HG02610 (cell line): ENCODE results near the gene TRIM37.
"Not testable (repeated sequence)": the region's sequence is repeated elsewhere in the genome, so short reads cannot be mapped to it uniquely, and the experiment has no call there.

Experiments
- ATAC-seq: cut with Tn5 transposase; IDR thresholded peaks from one replicate; pipeline ENCODE4 v1.9.1; 2021; ENCODE audit warnings: mild to moderate bottlenecking, moderate library complexity; ENCODE audit not compliant: unreplicated experiment

TRIM37 gene

DNA sequence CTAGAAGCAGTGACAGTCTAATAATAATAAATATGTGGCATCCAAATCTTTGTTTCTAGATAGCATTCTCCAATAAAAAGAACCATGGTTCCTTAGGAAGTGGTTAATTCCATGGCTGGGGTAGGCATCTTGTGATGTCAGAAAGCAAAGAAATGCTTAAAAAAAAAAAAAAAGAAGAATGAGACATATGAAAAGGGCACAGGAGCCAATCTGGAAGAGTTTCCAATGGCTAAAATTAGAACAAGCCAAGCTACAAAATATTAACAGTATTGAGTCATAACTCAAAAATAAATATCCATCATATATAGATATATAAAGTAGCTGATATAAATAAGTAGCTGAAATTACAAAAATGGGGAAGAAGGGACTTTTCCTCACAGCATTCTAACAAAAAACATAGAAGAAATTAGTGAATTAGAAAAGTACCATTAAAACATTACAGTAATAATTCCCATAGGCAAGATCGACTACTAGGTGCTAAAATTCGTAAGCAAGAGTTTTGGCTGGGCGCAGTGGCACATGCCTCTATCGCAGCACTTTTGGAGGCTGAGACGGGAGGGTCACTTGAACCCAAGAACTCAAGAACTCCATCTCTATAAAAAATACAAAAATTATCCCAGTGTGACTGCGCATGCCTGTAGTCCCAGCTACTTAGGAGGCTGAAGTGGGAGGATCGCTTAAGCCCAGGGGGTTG lies 111.3 kb downstream of the TRIM37 start:
- ATAC-seq, result no peak

DNA sequence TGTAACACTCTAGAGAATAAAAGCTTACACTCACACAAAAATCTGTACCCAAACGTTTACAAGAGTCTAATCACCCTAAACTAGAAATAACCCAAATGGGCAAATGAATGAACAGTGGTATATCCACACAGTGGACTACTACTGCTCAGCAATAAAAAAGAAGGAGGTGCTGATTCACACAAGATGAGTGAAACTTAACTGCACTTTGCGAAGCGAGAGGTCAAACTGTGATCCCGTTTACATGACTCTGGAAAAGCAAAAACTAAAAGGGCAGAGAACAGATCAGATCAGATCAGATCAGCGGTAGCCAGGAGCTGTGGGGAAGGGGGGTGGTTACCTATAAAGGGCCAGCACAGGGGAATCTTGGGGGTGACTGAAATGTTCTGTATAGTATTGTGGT lies 113.4 kb downstream of the TRIM37 start:
- ATAC-seq, result no peak

DNA sequence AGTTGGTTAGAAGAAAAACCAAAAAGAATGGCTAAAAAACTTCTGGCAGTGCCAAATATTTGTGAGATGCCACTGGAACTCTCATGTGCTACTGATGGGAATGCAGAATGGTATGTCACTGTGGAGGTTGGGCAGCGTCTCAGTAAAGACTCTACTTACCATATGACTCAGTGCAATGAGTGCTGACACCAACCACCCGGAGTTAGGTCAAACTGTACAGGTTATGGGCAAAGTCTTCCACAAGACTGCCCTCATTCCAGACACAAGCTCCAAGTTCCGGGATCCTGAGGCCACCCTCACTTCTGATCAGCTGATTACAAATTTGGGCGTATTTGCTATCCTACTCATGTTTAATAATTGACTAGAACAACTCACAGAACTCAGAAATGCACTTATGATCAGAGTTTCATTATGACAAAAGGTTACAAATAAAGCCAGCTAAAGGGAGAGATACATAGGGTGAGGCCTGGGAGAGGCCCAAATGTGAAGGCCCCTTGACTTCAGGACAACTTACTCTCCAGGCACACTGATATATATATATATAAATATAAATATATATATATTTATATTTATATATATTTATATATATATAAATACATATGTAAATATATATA lies 114.9 kb downstream of the TRIM37 start:
- peak; percentile 69 for ATAC-seq

DNA sequence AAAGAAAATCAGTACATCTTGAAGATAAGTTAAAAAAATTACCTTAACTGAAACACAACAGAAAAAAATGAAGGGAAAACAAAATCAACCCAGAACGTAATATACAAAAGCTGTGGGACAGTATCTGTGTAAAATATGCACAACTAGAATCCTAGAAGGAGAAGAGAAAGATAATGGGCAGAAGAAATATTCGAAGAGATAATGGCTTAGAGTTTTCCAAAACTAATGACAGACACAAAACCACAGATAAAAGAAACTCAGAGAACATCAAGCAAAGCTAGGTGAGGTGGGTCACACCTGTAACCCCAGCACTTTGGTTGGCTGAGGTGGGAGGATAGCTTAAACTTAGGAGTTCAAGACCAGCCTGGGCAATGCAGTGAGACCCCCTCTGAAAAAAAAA lies 117.1 kb downstream of the TRIM37 start:
- no peak for ATAC-seq

DNA sequence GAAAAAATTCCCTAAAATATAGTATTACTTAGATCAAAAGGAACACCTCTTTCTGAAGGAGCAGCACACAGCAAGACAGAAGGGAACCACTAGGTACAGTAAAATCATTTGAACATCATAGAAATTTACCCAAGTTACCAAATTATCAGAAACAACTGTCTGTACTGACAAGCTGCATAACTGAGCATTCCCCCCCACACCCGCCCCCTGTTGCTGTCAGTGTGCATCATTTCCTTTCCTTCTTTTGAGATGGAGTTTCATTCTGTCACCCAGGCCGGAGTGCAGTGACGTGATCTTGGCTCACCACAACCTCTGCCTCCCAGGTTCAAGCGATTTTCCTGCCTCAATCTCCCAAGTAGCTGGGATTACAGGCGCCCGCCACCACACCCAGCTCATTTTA lies 120.7 kb downstream of the TRIM37 start:
- no peak for ATAC-seq

DNA sequence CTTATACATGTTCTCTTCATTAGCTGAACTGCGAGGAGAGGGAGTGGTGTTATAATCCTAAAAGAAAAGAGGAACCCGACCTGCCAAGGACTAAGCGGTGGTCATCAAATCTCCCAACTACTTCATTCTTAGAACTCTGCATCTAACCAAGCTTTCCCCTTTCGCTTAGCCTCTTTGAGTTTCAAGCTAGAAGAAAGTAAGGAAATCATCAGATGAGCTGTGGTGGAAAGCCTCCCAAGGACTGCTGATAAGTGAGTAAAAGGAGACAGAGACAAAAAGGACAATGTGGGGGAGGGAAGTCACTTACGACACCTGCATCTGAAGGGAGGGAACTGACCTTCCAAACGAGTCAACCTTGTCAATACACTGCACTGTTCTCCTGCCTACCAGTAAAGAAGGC lies 121.3 kb downstream of the TRIM37 start:
- no peak for ATAC-seq

DNA sequence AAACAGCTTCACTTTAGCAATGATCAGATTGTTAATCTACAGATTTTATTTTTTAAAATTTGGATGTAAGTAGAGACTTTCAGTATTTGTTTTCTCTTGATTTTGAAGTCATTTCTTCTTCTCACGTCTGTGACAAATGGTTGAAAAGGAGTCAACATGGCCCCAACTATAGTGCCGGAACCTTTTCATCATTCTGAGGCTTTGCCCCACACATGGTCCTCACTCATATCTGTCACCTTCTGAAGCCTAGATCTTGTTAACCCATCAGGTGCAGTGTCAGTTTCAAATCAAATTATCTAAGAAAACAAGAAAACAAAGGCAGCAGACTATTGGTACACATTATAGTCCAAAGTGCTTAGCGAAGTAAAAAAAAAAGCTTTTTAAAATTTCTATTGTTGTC lies 124.1 kb downstream of the TRIM37 start:
- ATAC-seq, result no peak

DNA sequence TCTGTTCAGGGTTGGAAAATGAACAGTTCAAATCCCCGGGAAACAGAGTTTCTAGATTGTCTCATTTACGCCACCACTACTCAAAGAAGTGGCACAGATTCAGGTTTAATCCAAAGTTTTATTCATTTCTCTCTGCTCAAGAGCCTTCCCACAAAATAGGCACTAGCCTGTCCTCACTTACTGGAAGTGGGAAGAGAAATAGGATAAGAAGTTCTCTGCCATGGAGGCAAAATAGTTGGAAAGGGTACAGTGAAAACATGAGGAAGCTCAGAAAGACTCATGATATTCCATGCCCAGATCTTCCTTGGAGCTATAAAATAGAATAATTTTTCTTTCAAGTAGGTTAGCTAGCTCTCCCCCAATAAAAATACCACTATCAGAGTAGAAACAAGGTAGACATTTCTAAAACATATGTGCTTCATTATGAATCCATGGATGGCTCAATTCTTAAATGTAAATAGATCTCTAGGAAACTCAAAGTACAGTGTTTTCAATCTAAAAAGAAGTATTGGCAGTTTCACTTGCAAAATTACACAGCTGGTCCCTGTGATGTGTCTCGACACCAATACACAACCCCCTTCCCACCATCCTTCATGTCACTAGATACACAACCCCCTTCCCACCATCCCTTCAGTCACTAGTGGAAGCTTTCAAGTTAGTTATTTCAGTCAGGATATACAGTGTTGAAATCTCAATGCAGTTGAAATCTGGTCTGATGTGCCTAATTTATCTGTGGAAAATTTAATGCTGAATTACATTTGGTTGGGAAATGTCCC lies 125.8 kb downstream of the TRIM37 start:
- ATAC-seq, result no peak

DNA sequence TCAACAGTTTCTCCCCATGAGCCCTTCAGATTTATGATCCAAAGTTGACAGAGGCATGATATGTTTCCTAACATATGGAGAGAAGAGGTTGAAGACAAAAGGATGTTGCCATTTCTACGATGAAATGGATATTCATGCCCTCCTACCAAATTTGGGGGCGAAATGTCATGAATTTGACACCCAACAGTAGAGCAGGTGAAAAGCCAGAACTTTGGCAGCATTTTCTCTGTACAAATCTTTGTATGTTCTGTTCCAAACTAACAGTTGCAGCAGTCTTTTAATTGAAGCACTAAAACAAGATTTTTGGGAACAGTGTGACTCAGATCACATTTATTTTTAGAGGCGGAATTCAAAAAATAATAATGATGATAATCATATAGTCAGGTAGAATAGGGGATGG lies 130.1 kb downstream of the TRIM37 start:
- no peak for ATAC-seq

DNA sequence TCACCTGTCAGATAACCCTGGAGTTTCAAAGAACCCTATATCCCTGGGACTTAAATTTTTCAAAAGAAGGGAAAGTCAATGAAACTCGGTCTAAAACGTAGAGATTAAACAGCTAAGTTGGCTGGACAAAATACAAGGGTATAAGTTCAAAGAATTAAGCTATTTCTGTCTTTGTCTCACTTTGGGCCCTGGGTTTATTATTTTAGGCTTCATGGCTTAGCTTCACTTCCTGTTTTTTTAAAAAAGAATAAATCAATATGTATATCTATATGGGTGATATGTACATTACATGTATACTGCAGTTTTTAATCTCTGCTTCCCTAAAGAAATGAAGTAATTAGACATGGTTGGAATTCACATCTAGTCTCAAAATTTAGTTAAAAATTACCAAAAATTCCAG lies 132.3 kb downstream of the TRIM37 start:
- ATAC-seq, result no peak

DNA sequence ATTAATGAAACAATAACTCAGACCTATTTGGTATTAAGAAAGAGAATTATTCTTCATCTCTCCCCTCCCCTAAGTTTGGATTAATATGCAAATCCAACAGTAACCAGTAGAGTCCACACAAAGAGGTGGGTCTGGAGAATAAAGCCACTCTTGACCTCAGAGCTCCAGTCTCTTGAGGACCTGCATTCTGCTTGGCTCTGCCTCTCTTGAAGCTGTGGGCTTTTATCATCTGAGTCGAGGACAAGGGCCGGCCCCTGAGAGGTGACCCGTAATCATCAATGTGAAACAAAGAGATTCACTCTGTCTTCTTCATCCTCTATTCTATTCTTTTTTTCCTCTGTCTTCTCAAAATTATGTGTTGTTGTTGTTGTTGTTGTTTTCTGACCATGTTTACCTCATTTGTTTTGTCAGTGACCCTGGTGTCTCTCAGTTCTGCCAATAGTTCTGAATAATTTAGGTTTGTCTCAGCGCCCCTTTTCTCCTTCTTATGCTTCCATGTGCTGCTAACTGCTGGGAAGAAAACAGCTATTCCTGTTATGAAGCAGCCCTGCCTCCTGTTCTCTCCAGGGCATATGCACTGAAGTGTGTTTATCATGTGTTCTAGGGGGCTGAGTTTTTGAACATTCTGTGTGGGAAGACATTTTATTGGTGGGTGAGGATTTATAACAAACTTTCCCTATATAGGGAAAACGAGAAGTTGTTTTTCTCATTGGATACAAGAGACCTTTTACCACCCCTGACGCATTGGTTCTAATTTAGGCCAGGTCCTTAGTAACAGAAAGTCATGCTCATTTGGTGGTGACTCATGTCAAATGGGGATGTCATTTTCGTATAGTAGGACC lies 135.8 kb downstream of the TRIM37 start:
- no peak for ATAC-seq

DNA sequence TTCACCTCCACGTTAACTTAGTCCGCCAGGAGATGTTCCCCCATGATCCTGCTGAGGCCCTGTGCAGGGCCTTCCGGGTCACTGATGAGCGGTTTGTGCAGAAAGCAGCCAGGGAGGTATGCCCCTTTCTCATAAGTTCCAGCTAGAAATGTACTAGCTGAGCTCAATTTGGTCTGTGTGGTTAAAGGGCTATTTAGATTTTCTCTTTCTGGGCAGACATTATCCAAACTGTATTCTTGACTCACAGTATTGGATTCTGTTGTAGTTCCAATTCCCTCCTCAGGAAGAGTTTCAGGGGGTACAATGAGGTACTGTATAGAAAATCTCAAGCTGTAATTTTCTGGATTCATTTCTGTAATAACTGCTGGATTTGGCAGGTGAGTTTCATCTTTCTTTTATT lies 137.1 kb downstream of the TRIM37 start:
- ATAC-seq, result no peak

DNA sequence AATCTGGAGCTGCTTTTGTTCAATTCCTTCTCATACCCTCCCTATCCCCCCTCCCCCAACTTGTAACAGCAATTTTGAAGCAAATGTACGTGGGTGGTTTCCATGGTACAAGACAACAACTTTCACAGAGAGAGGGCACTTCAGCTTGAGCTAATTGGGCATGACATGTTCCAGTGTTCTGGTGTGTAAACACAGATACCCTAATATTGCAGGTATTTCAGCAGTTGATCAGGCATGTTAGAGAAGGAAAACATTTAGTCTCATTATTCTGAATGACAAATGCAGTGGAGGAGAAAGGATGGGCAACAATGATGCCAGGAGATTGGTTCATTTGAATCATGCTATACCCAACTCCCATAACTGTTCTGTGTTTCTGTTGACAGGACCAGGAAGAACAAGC lies 137.5 kb downstream of the TRIM37 start:
- no peak for ATAC-seq

DNA sequence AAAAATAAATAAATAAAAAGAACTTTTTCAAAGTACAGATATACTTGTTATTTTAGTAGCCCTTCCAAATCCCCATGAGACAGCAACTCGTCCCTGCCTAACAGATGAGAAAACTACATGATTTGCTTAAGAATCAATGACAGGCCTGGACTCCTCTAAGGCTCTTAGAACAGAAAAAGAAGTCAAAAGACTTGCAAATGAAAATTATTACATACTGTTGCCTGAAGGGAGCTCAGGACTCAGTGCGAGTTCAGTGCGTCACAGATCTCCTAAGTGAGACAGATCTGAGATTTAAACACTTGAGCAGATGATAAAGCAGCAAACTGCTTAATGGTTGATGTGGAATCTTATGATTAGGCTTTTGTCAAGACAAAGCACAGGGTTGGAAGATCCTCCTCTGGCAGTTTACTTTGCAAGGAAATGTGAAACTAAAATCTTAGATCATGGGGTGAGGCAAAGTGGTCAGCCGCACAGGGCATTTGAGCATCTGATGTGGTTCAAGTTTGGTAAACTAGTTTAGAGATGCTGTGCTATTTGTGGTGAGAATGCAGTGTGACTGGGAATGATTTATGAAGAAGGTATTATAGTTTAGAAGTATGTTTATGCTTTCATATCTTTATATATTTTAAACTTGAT lies 138.1 kb downstream of the TRIM37 start:
- no peak for ATAC-seq

DNA sequence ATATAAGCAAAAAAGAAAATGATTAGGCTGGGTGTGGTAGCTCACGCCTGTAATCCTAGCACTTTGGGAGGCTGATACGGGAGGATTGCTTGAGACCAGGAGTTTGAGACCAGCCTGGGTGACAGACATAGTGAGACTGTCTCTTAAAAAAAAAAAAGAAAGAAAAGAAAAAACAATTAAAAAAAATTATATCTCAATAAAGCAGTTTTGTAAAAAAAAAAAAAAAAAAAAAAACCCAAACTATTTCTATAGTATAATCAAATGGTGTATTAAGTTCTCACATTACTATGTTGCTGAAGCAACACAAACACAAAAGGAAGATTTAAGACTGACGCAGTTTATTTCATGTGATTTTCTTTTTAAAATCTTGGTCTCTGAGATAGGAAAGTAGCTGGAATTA lies 140.5 kb downstream of the TRIM37 start:
- no peak for ATAC-seq

DNA sequence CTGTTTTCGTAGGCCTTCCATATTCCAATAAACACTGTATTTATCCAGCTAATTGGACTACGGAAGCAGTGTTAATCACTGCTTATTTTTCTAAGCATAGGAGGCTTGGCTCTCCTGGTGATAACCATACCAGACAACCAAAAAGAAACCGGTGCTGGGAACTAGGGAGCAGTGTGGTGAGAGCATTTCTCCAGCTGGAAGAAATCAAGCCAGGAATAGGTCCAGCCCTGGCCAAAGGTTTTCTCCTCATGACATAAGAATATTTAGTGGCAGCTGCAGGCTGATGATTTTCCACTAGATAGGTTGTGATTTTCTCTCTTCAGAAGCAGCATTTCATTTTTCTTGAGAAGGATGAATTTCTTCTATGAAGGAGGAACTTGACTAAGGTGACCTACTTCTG lies 141.5 kb downstream of the TRIM37 start:
- no peak for ATAC-seq

DNA sequence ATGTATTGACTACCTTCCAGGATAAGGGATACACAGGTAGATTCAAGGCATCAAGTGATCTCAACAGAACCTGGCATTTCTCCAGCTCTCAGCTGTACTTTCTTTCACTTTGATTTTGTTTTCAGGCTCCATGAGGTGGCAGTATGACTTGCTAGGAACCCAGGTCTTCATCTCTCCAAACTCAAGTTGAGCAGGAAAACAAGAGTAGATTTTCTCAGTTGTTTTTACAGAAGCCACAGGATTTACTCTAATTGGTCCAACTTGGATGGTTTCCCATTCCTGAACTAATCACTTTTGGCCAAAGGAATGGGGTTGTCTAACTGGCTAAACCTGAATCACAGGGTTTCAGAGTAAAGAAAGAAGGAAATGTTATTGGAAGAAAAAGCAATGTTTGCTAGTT lies 146.6 kb downstream of the TRIM37 start:
- no peak for ATAC-seq

DNA sequence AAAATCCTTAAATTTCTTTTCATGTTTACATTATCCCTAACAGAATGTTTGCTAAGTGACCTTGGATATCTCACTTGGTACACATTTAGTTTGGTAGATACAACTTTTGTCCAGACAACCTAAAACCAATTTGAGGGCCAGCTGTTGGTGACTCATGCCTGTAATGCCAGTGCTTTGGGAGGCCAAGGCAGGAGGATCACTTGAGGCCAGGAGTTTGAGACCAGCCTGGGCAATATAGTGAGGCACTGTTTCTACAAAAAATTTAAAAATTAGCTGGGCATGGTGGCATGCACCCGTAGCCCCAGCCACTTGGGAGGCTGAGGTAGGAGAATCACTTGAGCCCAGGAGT lies 149.0 kb downstream of the TRIM37 start:
- ATAC-seq, result not testable (repeated sequence)

DNA sequence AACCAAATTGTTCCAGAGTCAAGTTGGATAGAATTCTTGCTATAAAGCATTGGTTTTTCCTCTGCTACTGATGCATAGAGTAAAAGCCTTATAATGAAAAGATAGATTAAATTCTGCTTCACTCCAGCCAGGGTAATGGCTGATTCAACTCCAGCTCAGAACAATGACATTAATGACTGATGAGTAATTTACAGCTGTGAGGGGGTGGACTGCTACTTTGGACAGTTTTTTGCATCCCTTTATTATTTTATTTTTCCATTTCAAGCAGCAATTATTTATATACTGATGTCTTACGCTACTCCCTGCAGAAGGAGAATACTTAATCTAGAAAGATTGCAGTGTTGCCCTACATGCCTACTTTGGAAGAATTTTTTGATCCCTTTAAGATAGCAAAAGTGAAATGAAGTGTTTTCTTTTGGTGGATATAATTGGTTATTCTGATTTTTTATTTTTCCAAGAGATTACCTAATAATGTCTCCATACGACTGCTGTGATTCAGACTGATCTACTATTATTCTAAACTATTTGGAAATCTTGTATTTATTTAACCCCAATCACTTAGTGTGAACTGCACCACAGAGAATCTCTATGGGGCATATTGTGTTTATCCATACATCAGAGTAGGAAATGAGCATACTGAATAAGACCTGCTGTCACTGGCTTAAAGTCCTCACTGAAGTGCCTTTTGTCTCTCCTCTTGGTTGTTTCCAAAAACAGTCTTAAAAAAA lies 149.5 kb downstream of the TRIM37 start:
- ATAC-seq, result no peak

DNA sequence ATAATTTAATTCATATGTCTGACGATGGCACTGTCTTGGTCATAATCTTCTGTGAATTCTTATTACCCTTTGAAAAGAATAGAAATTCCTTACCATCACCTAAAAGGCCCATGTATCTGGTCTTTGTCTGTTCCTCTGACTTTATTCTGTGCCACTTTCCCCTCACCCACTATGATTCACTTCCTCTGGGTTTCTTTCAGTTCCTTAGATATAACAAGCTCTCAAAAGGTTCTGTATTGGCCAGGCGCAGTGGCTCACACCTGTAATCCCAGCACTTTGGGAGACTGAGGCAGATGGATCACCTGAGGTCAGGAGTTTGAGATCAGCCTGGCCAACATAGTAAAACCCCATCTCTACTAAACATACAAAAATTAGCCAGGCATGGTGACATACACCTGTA lies 152.3 kb downstream of the TRIM37 start:
- ATAC-seq, result not testable (repeated sequence)
